GM20431 (cell line): ENCODE results near the gene MPHOSPH10.
"Not testable (repeated sequence)": the region's sequence is repeated elsewhere in the genome, so short reads cannot be mapped to it uniquely, and the experiment has no call there.

Experiments used
- in situ Hi-C: fragments of 300-500 bp; cut with MseI, MboI; formaldehyde crosslinking; loops from one replicate; pipeline ENCODE4 v1.15.0; 2020; ENCODE audit warnings: low sequenced_read_pairs; ENCODE audit not compliant: unreplicated experiment

Gene MPHOSPH10

GRCh38 chr2:71122387-71123298 lies 7.8 kb upstream of the MPHOSPH10 start:
- in situ Hi-C loops, result no loop called here

DNA sequence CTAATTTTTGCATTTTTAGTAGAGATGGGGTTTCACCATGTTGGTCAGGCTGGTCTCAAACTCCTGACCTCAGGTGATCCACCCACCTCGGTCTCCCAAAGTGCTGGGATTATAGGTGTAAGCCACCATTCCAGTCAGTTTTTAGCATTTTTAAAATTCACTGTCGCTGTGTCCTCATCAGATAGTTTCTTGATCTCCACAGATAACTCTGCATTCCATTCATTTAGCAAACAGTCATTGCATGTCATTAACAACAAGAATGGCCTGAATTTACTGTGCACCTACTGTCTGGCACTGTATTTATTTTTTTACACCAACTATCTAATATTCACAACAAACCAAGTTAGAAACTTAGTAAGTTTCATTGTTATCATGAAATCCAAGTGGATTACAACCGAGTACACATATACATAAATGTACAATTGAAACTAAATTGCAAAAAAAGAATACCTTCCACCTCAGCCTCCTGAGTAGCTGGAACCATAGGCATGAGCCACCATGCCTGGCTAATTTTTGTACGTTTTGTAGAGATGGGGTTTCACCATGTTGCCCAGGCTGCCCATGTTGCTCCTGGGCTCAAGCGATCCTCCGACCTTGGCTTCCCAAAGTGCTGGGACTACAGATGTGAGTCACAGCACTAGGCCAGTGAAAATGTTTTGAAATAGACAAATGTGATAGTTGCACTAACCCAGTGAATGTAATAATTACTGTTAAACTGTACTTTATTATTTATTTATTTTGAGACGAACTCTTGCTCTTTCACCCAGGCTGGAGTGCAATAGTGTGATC lies 4.7 kb upstream of the MPHOSPH10 start:
- in situ Hi-C loops, result no loop called here

DNA sequence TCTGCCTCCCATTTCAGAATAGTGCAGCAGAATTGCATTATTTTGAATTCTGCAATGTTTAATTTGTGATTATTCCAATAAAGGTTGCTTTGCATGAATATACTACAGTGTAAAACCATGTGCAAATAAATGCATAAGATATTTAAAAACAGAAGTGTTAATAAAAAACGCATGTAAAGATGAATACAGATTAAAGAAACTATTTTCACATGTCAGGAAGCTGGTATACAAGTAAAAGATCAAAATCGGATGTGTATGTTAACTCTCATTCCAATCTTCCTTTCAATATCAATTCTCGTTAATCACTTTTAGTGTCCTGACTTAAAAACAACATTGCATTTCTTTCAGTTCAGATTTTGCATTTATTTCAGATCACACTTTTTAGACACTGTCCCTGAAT lies 3.5 kb upstream of the MPHOSPH10 start:
- in situ Hi-C loops, result no loop called here

- in situ Hi-C loops, result no loop called here
These were observed 1.1 kb upstream of the MPHOSPH10 start for GRCh38 chr2:71129114-71129901.

DNA sequence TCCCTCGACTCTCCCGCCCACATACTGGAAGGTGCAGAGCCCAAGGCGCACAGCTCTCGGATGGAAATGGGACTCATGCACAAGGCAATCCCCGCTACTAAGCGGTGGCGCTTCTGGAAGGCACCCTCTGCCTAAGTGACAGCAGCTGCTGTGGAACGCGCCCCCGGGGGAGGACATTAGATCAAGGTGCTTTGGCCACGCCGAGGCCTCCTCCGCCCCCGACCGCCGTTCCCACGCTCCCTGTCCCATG lies 607 bp upstream of the MPHOSPH10 start:
- in situ Hi-C loops, result no loop called here

DNA sequence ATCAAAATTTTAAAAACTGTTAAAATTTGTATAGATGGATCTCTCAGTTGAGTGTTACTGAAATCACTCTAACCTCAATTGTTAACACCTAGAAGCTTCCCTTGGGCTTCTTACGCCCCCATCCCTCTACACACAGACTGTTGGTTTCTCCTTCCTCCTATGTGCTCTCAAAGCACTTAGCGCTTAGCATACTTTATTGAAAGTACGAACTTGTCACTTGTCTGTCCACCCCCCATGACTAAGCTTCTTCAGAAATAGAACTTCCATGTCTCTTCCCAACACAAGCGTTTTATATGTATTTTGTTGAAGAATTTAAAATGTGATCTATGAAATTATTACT lies 441 bp downstream of the MPHOSPH10 start:
- in situ Hi-C loops, result no loop called here

DNA sequence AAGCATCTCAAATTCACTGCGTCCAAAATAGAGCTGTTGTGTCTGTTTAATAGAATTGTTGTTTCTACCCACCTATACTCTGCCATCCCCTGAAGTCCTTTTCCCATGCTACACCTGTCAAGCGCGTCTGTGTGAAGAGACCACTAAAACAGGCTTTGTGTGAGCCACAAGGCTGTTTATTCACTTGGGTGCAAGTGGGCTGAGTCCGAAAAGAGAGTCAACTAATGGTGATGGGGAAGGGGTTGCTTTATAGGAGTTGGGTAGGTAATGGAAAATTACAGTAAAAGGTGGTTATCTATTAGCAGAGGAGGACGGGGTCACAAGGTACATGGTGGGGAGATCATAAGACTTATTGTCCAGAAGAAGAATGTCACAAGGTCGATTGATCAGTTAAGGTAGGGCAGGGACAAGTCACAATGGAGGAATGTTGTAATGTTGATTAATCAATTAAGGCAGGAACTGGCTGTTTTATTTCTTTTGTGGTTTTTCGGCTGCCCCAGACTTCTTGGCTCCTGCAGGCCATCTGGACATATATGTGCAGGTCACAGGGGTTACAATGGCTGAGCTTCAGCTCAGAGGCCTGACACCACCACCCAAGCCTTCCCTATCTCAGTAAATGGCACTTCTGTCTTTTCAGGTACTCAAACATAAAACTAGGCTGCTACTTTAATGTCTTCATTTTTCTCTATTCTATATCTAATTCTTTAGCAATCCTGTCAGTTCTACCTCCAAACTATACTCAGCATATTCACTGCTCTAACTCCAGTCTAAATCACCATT lies 1.1 kb downstream of the MPHOSPH10 start:
- in situ Hi-C loops, result not testable (repeated sequence)

DNA sequence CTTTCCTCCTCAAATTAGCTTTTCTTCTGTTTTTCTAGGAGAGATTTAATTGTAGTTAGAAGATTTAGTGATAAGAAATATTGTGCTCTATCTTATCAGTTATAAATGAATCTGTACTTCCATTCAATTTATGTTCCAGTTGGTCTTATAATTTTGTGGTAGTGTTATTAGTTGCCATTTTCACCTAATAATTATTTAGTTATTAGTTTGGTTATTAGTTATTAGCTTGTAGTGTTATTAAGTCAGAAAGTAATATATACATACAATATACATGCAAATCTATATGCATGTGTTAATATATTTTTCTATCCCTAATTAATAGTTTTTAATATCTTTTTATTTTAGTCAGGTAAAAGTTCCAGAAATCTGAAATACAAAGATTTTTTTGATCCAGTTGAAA lies 3.2 kb downstream of the MPHOSPH10 start:
- in situ Hi-C loops, result no loop called here

DNA sequence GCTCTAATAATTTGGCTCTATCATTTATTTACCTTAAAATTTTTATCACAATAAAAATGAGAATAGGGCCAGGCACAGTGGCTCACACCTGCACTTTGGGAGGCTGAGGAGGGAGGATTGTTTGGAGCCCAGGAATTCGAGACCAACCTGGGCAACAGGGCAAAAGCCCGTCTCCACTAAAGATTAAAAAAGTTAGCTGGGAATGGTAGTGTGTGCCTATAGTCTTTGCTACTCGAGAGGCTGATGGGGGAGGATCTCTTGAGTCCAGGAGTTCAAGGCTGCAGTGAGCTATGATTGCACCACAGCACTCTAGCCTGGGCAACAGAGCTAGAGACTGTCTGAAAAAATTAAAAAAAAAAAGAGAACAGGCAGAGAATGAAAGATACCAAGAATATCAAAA lies 5.7 kb downstream of the MPHOSPH10 start:
- in situ Hi-C loops, result no loop called here

DNA sequence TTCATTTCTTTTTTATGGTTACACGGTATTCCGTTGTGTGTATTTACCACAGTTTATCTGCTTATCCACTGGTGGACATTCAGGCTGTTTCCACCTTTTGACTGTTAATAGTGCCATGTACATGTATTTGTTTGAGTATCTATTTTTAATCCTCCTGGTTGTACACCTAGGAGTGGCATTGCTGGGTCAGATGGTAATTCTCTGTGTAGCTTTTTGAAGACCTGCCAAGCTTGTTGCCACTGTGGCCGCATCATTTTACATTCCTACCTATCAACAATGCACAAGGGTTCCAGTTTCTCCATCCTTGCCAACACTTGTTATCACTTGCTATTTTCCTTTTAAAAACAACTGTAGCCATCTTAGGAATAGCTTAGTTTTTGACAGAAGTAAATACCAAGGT lies 13.3 kb downstream of the MPHOSPH10 start:
- in situ Hi-C loops, result no loop called here

DNA sequence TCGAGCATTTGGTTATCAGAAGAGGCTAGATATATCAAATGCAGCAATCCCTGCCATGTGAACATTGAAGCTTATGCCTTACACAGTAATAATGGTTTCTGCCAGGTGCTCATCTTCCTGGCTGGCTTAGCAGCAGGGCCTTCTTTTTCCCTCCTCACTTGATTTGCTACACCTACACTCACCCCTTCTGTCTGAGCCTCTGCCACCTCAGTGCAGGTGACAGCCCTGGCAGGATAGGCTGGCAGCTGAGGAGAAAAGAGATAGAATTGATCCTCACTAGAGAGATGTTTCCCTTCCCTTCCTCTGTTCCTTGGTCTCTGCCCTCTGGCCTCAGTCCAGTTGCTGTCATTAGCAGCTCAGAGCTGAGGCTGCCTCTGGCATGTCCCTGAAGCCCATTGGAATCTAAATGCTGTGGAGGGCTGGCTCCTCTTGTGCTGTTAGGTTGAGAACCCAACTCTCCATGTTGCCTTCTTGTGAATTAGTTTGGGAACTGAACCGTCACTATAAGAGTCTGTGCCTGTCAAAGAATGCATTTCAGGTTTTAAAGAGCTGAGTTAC lies 18.2 kb downstream of the MPHOSPH10 start:
- in situ Hi-C loops, result no loop called here

GRCh38 chr2:71150082-71150816 lies 19.8 kb downstream of the MPHOSPH10 start:
- in situ Hi-C loops, result no loop called here

DNA sequence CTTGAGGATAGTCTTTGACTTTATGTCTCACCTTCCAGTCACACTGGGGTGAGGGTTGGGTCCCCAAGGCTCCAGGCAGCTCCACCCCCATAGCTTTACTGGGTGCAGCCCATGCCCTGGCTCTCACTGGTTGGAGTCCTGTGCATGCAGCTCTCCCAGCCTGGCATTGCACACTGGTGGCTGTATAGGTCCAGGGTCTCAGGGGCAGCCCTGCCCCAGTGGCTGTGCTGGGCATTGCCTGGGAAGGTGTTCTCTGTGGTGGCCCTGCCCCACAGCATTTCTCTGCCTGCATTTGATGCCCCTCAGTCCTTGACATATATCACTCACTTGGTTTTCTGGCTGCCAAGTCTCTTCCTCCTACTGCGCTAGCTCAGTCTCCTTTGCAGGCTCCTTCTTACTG lies 21.2 kb downstream of the MPHOSPH10 start:
- in situ Hi-C loops, result no loop called here

DNA sequence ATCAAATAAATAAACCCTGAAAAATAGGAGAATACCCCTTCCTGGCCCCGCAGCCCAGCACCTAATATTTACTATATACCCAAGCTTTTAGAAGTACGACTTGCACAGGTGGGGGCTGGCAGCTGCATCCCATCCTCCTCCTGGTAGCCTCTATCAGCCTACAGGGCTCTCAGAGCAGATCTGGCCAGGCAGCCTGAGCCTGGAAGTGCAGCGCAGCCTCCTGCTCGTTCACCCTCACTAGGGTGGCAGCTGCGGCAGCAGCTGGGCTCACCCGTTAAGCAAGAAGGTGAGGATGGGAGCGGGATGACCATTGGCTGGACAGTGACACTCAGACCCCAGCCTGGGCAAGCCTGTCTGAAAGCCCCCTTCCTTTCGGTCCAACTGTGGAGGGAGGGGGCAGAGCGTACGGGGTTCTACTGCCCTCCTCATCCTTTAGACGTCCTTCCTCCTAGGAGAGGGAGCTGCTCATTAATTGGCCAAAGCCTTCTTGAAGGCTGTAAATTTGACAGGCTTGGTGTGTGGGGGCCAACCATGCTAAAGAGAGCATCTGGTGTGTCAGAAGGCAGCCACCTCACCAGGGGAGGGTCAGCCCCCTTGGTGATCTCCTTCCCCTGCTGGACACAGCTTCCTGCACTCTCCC lies 23.3 kb downstream of the MPHOSPH10 start:
- in situ Hi-C loops, result no loop called here

- in situ Hi-C loops, result no loop called here
These were observed 23.8 kb downstream of the MPHOSPH10 start for GRCh38 chr2:71154279-71154678.

DNA sequence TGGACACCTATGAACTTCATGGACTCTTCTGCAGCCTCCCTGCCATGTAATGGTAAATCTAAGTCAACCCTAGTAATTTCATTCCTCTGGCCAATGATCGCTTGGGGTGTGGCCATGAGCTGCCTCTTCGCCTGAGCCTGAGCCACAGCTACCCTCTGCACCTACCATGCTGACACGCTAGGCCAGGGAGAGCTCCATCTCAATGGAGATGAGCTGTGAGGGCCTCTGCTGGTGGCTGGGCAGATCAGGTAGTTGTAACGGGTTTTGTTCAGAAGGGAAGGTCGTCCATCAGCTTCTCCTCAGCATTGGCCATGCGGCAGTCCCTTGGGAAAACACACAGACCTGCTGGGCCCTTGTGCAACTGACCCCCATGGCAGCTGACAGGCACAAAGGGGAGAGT lies 24.4 kb downstream of the MPHOSPH10 start:
- in situ Hi-C loops, result no loop called here

DNA sequence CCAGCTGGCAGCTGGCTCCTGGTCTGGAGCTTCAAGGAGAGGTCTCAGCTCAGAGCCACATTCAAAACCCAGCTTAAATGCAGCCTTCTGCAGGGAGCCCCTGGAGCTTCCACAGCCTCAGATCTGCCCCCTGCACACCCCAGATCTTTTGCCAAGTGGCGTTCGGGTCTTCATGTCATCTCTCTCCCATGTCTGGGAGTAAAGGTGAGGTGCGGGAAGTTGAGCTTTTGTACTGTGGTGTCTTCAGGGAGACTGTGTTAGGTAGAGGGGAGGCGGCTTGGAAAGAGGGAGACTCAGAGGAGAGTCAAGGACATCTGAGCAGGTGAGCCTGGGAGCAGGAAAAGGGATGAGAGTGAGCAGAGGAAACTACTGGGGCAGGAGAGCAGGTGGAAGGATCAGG lies 25.4 kb downstream of the MPHOSPH10 start:
- in situ Hi-C loops, result no loop called here

DNA sequence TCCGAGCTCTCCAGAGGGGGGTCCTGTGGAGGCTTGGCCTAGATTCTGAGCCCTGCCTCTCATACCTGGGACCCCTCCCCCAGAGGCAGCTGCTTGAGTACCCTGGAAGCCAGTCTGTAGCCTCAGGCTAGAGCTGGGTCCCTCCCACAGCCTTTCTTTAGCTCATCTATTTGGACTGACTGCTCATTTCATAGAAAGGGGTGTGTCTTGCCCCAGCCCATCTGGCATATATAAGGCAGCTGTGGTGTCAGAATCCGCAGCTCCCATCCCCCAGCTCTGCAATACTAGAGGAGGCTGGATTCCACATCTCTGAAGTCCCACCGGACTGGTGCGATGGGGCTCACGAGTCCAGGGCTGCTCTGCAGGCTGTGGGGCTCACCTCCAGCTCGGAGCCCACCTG lies 26.1 kb downstream of the MPHOSPH10 start:
- in situ Hi-C loops, result no loop called here
